HL-60 (cell line): ENCODE data around the gene SLC16A6.

ENCODE experiments used
- DNase-seq, 2 experiments: peaks; one replicate each; pipeline ENCODE4 v3.0.0-alpha.2; 2010 to 2020; ENCODE audit warnings: low read depth in 1 of 2, low spot score in 1 of 2
- H3K27ac ChIP-seq: fragments of 250-450 bp; sonication (Bioruptor Pico); replicated peaks from 2 replicates; pipeline ENCODE4 v1.5.1; 2020; ENCODE audit warnings: mild to moderate bottlenecking, moderate library complexity
- H3K27me3 ChIP-seq: fragments of 250-450 bp; sonication (Bioruptor Pico); 2 replicates; pipeline ENCODE4 v1.5.1; 2021; ENCODE audit warnings: mild to moderate bottlenecking, moderate library complexity; ENCODE audit not compliant: insufficient read depth, poor library complexity, severe bottlenecking
- H3K4me3 ChIP-seq: replicated peaks from 2 replicates; pipeline ENCODE4 v1.5.1; 2011; ENCODE audit warnings: mild to moderate bottlenecking, control low read depth, low read length; ENCODE audit not compliant: insufficient read depth
- GABPA ChIP-seq: IDR thresholded peaks from 2 replicates; pipeline ENCODE4 v1.6.1; 2012; ENCODE audit warnings: low read depth
- POLR2AphosphoS5 ChIP-seq: IDR thresholded peaks from 2 replicates; pipeline ENCODE4 v1.6.1; 2012; ENCODE audit warnings: low read depth
- SPI1 ChIP-seq: IDR thresholded peaks from 2 replicates; pipeline ENCODE4 v1.6.1; 2012; ENCODE audit warnings: low read depth, mild to moderate bottlenecking, borderline replicate concordance
- TF ChIP-seq, protein P1 (sequence below): IDR thresholded peaks from 2 replicates; pipeline ENCODE4 v1.6.1; 2012; ENCODE audit warnings: low read depth; ENCODE audit not compliant: insufficient replicate concordance
- TF ChIP-seq, protein P2 (sequence below): IDR thresholded peaks from one replicate; pipeline ENCODE4 v1.5.1; 2011; ENCODE audit warnings: low read length, control low read depth, inconsistent platforms; ENCODE audit not compliant: insufficient read depth

SLC16A6 gene

DNA sequence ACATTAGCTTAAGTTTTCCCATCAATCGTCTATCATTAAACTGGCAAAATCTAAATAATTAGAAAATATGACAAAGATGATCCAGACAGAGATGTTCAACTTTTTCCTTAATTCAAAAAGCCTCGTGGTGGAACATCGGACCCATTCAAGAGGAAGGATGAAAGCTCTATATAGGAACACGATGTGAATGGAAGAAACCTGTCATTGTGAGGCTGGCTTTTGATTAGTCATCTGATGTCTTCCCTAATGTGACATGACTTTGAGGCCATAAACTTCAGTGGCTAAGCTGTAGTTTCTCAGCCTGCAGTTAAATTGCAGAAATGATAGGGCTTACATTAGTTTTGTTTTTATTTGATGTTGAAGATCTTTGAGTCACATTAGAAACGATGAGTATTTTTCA is 42.0 kb downstream of the SLC16A6 start:
- TF ChIP-seq SPI1 (no peak), GABPA (no peak), POLR2AphosphoS5 (no peak)
- TF ChIP-seq, protein P1, sequence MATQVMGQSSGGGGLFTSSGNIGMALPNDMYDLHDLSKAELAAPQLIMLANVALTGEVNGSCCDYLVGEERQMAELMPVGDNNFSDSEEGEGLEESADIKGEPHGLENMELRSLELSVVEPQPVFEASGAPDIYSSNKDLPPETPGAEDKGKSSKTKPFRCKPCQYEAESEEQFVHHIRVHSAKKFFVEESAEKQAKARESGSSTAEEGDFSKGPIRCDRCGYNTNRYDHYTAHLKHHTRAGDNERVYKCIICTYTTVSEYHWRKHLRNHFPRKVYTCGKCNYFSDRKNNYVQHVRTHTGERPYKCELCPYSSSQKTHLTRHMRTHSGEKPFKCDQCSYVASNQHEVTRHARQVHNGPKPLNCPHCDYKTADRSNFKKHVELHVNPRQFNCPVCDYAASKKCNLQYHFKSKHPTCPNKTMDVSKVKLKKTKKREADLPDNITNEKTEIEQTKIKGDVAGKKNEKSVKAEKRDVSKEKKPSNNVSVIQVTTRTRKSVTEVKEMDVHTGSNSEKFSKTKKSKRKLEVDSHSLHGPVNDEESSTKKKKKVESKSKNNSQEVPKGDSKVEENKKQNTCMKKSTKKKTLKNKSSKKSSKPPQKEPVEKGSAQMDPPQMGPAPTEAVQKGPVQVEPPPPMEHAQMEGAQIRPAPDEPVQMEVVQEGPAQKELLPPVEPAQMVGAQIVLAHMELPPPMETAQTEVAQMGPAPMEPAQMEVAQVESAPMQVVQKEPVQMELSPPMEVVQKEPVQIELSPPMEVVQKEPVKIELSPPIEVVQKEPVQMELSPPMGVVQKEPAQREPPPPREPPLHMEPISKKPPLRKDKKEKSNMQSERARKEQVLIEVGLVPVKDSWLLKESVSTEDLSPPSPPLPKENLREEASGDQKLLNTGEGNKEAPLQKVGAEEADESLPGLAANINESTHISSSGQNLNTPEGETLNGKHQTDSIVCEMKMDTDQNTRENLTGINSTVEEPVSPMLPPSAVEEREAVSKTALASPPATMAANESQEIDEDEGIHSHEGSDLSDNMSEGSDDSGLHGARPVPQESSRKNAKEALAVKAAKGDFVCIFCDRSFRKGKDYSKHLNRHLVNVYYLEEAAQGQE: no peak
- TF ChIP-seq, protein P2, sequence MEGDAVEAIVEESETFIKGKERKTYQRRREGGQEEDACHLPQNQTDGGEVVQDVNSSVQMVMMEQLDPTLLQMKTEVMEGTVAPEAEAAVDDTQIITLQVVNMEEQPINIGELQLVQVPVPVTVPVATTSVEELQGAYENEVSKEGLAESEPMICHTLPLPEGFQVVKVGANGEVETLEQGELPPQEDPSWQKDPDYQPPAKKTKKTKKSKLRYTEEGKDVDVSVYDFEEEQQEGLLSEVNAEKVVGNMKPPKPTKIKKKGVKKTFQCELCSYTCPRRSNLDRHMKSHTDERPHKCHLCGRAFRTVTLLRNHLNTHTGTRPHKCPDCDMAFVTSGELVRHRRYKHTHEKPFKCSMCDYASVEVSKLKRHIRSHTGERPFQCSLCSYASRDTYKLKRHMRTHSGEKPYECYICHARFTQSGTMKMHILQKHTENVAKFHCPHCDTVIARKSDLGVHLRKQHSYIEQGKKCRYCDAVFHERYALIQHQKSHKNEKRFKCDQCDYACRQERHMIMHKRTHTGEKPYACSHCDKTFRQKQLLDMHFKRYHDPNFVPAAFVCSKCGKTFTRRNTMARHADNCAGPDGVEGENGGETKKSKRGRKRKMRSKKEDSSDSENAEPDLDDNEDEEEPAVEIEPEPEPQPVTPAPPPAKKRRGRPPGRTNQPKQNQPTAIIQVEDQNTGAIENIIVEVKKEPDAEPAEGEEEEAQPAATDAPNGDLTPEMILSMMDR: no peak
- Histone ChIP-seq H3K27ac (peak overlapping the region; percentile 87), H3K4me3 (no peak overlapping the region), H3K27me3 (no peaks in the 10 kb centered on the region)
- peak in 1 of 2 experiments; percentile 19 for DNase-seq

DNA sequence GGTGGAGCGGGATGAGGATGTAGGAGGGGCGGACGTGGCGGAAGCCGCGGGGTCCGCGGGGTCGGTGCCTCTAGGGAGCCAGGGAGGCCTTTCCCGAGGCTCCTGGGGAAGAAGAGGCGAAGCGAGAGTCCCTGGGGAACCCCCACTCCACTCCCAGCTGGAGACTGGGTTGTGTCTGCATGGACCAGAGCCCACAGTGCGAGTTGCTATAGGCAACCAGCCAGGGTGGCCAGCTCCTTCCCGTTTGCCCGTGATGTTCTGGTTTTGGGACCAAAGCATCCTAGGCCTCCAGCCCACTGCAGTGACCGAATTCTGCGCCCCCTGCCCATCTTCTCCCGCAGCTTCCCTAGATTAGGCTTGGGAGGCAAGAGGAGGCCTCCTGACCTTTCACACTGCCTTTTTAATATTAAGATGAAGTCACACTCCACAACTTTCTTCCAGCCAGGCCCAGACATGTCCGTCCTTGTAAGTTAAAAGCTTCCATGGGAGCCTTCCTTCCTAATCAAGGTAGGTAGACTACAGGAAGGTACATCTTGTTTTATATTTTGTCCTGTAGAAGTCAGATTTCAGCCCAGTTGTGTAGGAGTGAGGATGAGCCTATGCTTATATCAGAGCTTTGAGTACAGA is 42.6 kb downstream of the SLC16A6 start:
- H3K27ac ChIP-seq: peak overlapping the region; percentile 87
- H3K4me3 ChIP-seq: peak overlapping the region; percentile 96
- no peaks in the 10 kb centered on the region for H3K27me3 ChIP-seq
- TF ChIP-seq GABPA: no peak
- TF ChIP-seq, protein P2: no peak
- no peak for TF ChIP-seq SPI1
- TF ChIP-seq POLR2AphosphoS5: no peak
- TF ChIP-seq, protein P1: no peak
- DNase-seq: no peak

DNA sequence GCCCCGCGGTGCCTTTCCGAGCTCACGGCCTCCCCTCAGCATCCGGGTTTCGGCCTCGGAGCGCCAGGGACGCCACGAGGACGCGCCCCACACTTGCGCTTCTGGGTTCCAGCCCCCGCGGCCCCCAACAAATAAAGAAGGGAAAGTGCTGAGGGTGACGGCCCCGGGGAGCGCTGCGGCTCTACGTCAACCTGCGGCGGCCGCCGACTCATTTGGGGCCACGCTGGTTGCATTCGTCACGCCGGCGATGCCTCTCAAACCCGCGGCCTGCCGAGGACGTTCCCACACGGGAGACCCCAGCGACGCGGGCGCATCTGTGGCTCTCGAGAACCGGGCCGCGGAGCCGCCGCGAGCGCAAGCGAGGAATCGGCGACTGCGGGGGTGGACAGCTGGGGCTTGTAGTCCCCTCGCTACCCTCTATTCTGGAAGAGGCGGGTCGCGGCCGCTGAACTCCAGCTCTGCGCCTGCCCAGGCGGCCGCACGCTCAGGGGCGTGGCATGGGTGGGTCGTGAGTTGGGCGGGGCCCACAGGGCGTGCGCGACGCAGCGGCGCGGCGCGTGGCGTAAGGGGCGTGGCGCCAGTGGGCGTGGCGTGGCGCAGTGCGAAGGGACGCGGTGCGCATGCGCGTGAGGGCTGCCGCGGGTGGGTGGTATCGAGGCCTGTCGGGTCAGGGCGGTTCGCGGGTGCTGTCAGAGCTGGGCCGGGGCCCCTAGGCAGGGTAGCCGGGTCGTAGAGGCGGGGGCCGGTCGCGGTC is 43.3 kb downstream of the SLC16A6 start, which contains the start of gene AMZ2:
AMZ2 (plus strand) TSS at position 599 of the 754 bp plus-strand sequence. CDS start 2,145 bp downstream, outside the sequence.
- TF ChIP-seq, protein P1: peak; percentile 50
- TF ChIP-seq POLR2AphosphoS5: peak; percentile 91
- TF ChIP-seq SPI1: no peak
- TF ChIP-seq, protein P2: no peak
- no peak for TF ChIP-seq GABPA
- peak; percentile 89 to 91 for DNase-seq
- peak within 1 kb of the TSS; percentile 87 for H3K27ac ChIP-seq
- no peaks in the 10 kb centered on the region for H3K27me3 ChIP-seq
- H3K4me3 ChIP-seq: peak within 1 kb of the TSS; percentile 96
